Esophagus (tissue), 2 donors: ENCODE data around the gene ACP5. TPM values are rescaled to one million over a fixed set of nuclear protein-coding genes. Genes with fewer than 3 reads are reported as not detected.
"Not testable (repeated sequence)": the region's sequence is repeated elsewhere in the genome, so short reads cannot be mapped to it uniquely, and the experiment has no call there.

Experiments used
- H3K27ac ChIP-seq, 2 donors: one replicate each; pipeline ENCODE4 v1.5.1; 2013; ENCODE audit warnings: low read depth in 2 of 2, mild to moderate bottlenecking in 2 of 2, inconsistent platforms in 1 of 2, low read length in 1 of 2, moderate library complexity in 1 of 2
- H3K27me3 ChIP-seq, 2 donors: one replicate each; pipeline ENCODE4 v1.6.1; 2013; ENCODE audit warnings: low read length in 2 of 2, control low read depth in 1 of 2, mild to moderate bottlenecking in 1 of 2; ENCODE audit not compliant: insufficient read depth in 2 of 2, control insufficient read depth in 1 of 2
- H3K36me3 ChIP-seq, 2 donors: one replicate each; pipeline ENCODE4 v1.6.1; 2013; ENCODE audit warnings: low read length in 1 of 2; ENCODE audit not compliant: control insufficient read depth in 2 of 2, insufficient read depth in 2 of 2
- H3K4me1 ChIP-seq, 2 donors: one replicate each; pipeline ENCODE4 v1.6.1; 2013; ENCODE audit warnings: low read length in 1 of 2; ENCODE audit not compliant: control insufficient read depth in 2 of 2, insufficient read depth in 2 of 2
- H3K4me3 ChIP-seq, 2 donors: one replicate each; pipeline ENCODE4 v1.5.1; 2013; ENCODE audit warnings: low read length in 2 of 2, mild to moderate bottlenecking in 2 of 2, low read depth in 1 of 2, moderate library complexity in 1 of 2
- H3K9me3 ChIP-seq, 2 donors: one replicate each; pipeline ENCODE4 v1.6.1; 2013; ENCODE audit warnings: mild to moderate bottlenecking in 2 of 2, low read depth in 1 of 2, low read length in 1 of 2, moderate library complexity in 1 of 2; ENCODE audit not compliant: control insufficient read depth in 2 of 2, insufficient read depth in 1 of 2
- WGBS, 2 donors: extraction: QIAGEN DNeasy Blood & Tissue Kit; methylation state at CpG; one replicate each; pipeline ENCODE4 v1.1.7; 2013; 5-methylcytosine and 5-hydroxymethylcytosine counted together
- polyA plus RNA-seq, 2 donors: library from polyadenylated mRNA; stranded (reverse); fragments of 200-250 nt; gene quantifications; one replicate each; pipeline ENCODE4 v1.2.3, GENCODE V29; 2013
- donor health status: healthy with polysubstance abuse.
- donor health status: Bipolar disorder and iron deficiency.

ACP5 gene
- polyA plus RNA-seq, 2 donors = 23.5 to 33.9 TPM

DNA sequence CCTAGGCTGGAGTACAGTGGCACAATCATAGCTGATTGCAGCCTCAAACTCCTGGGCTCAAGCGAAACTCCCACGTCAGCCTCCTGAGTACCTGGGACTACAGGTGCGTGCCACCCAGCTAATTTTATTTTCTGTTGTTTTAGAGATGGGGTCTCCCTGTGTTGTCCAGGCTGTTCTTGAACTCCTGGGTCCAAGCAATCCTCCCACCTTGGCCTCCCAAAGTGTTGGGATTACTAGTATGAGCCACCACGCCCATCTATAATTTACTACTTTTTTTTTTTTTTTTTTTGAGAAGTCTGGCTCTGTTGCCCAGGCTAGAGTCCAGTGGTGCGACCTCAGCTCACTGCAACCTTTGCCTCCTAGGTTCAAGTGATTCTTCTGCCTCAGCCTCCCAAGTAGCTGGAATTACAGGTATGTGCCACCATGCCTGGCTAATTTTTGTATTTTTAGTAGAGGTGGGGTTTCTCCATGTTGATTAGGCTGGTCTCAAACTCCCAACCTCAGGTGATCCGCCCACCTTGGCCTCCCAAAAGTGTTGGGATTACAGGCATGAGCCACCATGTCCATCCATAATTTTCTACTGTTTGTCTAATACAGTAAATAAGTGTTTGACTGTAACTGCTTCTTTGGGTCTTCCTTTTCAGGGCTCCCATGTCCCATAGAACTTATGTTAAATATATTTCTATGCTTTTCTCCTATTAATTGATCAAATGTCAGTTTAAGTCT is 13.2 kb downstream of the ACP5 start:
- H3K27me3 ChIP-seq = not testable (repeated sequence)

DNA sequence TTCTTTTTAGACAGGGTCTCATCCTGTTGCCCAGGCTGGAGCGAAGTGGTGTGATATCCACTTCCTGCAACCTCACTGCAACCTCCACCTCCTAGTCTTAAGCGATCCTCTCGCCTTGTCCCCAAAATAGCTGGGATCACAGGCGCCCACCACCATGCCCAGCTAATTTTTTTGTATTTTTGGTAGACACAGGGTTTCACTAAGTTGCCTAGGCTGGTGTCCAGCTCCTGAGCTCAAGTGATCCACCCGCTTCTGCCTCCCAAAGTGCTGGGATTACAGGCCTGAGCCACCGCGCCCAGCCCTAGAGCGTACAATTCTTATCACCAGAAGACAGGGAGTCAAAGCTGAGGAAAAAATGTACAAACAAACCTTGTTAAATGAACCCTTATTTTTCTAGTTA is 13.9 kb downstream of the ACP5 start:
- 88% methylated on average over 8 of the region's 8 CpGs for WGBS, 2 donors
- Histone ChIP-seq H3K27ac (no peak overlapping the region), H3K9me3 (no peaks in the 10 kb centered on the region), H3K4me1 (no peaks in the 10 kb centered on the region), H3K27me3 (no peaks in the 10 kb centered on the region), H3K4me3 (no peak overlapping the region), H3K36me3 (no peaks in the 10 kb centered on the region)

More for the DNA sequence above, 13.2 kb downstream of the ACP5 start:
- not testable (repeated sequence) for H3K4me1 ChIP-seq, H3K4me3 ChIP-seq, H3K9me3 ChIP-seq, H3K36me3 ChIP-seq, H3K27ac ChIP-seq
- WGBS, 2 donors = 92 to 96% methylated on average over 6 of the region's 6 CpGs

DNA sequence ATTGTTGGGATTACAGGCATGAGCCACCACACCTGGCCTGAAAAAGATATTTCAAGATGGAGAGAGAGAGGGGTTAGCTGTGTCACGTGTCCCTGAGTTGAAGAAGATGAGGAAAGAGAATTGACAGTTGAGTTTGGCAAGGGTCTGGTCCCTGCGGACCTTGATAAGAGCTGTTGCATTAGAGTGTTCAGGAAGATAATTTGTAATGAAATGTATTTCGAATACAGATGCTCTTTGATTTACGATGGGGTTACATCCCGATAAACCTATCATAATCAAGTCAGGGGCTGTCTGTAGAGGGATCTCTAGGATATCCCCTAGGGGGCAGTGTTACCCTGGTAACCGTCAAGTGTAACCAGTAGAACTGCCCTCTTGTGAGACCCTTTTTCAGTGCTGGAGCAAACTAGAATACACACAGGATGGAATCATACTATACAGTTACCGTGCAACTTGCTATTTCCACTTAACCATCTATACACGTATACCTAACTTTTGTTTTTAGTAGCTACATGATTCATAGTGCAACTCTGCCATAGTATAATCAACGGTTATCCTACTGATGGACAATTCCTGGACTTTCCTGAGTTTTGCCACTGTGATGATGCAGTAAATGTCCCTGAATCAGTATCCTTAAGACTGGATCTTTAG is 16.9 kb downstream of the ACP5 start:
- H3K4me3 ChIP-seq = no peak overlapping the region
- H3K4me1 ChIP-seq = peaks cover 0 to 3% of the 10 kb centered on the region in 2 donors

DNA sequence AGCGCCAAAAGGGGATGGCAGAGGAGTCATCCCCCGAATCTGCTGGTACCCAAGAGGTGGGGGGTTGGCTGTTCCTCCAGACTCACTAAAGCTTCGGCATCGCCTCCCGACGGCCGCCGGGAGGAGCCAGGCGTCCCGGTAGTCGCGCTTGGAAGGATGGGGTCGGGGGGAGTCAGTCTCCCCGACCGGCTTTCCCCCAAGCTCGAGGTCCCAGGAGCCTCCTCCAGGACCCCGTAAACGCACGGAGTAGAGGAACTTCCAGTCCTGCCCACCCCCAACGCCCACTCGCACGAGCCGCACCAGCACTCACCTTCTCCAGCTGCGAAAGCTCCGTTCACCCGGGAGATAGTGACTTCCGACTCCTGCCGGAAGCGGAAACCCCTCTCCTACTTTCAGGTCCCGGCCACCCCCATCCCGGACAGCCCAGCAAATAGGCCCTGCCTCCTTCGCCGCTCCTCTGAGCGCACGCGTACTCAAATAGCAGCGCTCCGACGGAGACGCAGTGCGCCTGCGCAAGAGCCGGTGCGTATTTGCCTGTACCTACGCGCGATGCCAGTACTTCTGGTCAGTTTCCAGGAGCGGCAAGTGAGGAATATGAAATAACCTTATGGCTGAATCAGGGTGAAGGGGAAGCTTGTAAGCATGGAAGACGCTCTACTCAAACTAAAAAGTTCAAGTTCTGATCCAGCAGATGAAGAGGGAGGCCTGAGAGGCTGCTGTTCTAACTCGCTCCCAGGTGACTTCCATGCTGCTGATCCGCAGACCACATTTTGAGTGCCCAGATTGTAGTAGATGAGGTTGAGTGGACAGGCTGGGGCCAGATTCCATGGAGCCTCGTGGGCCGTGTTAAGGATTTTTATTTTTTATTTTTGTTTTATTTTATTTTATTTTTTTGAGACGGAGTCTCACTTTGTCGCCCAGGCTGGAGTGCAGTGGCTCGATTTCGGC is 18.3 kb downstream of the ACP5 start, which contains the start of gene ELOF1:
Gene ELOF1, minus strand, starts transcription at position 350 of the 948 bp plus-strand sequence. CDS start 4,883 bp downstream, outside the sequence.
- peaks cover 0 to 3% of the 10 kb centered on the region in 2 donors for H3K4me1 ChIP-seq
- peaks cover 8 to 12% of the 10 kb centered on the region in 2 donors for H3K36me3 ChIP-seq
- H3K9me3 ChIP-seq = no peaks in the 10 kb centered on the region
- peak within 1 kb of the TSS; percentile 87 to 92 for H3K4me3 ChIP-seq
- peak within 1 kb of the TSS; percentile 83 to 87 for H3K27ac ChIP-seq
- WGBS, 2 donors = 3 to 4% methylated on average over 57 of the region's 57 CpGs
- no peaks in the 10 kb centered on the region for H3K27me3 ChIP-seq

More for the DNA sequence above, 16.9 kb downstream of the ACP5 start:
- H3K36me3 ChIP-seq = peaks cover 3 to 5% of the 10 kb centered on the region in 2 donors
- no peaks in the 10 kb centered on the region for H3K9me3 ChIP-seq
- H3K27me3 ChIP-seq = no peaks in the 10 kb centered on the region
- H3K27ac ChIP-seq = no peak overlapping the region
- 12 to 13% methylated on average over 9 of the region's 9 CpGs for WGBS, 2 donors

- peaks cover 11 to 34% of the 10 kb centered on the region in 2 donors for H3K36me3 ChIP-seq
Measured at GRCh38 chr19:11556634-11557420, 20.6 kb downstream of the ACP5 start.

GRCh38 chr19:11555246-11555645 is 22.2 kb downstream of the ACP5 start:
- 87 to 89% methylated on average over 5 to 6 of the region's 6 CpGs for WGBS, 2 donors
- peaks cover 0 to 3% of the 10 kb centered on the region in 2 donors for H3K4me1 ChIP-seq
- no peak overlapping the region for H3K27ac ChIP-seq
- H3K36me3 ChIP-seq = peaks cover 11 to 35% of the 10 kb centered on the region in 2 donors
- H3K27me3 ChIP-seq = no peaks in the 10 kb centered on the region
- no peak overlapping the region for H3K4me3 ChIP-seq
- H3K9me3 ChIP-seq = no peaks in the 10 kb centered on the region

More at GRCh38 chr19:11556634-11557420, 20.6 kb downstream of the ACP5 start:
- Histone ChIP-seq H3K27me3 (no peaks in the 10 kb centered on the region), H3K4me1 (peaks cover 0 to 3% of the 10 kb centered on the region in 2 donors), H3K4me3 (no peak overlapping the region), H3K9me3 (no peaks in the 10 kb centered on the region), H3K27ac (no peak overlapping the region)
- WGBS, 2 donors = 68 to 77% methylated on average over 4 of the region's 4 CpGs

DNA sequence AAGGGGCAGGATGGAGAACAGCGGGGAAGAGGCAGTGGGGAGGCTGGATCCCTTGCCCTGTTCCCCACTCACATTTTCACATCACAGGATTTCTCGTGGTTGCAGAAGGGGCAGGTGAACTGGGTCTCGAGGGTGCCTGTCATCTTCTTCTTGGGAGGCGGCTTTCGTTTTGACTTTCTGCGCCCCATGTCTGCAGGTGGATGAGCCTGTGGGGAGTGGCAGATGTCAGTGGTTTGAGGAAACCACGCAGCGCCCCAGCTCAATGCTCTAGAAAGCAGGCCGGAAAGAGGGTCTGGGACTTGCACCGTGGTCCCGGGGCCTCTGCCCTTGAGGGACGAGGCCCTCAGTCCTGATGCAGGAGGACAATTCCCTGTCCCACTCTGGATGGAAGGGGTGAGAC is 23.3 kb downstream of the ACP5 start:
- no peak overlapping the region for H3K4me3 ChIP-seq
- no peaks in the 10 kb centered on the region for H3K27me3 ChIP-seq
- 82 to 83% methylated on average over 12 of the region's 12 CpGs for WGBS, 2 donors
- H3K9me3 ChIP-seq = no peaks in the 10 kb centered on the region
- peaks cover 11 to 35% of the 10 kb centered on the region in 2 donors for H3K36me3 ChIP-seq
- H3K27ac ChIP-seq = no peak overlapping the region
- H3K4me1 ChIP-seq = peaks cover 0 to 3% of the 10 kb centered on the region in 2 donors

- Histone ChIP-seq H3K9me3 (no peaks in the 10 kb centered on the region), H3K4me1 (no peaks in the 10 kb centered on the region), H3K4me3 (no peak overlapping the region), H3K27me3 (no peaks in the 10 kb centered on the region), H3K36me3 (peaks cover 11 to 35% of the 10 kb centered on the region in 2 donors), H3K27ac (peak overlapping the region; percentile 19 to 34)
- WGBS, 2 donors = 76 to 79% methylated on average over 20 of the region's 20 CpGs
Measured at GRCh38 chr19:11552666-11553372, 24.6 kb downstream of the ACP5 start.
